Endodermal cell (in vitro differentiated cells): ENCODE data around the gene ILRUN. TPM values are rescaled to one million over a fixed set of nuclear protein-coding genes. Genes with fewer than 3 reads are reported as not detected.
"Not testable (repeated sequence)": the region's sequence is repeated elsewhere in the genome, so short reads cannot be mapped to it uniquely, and the experiment has no call there.

Source experiments
- DNase-seq: peaks from one replicate; pipeline ENCODE4 v3.0.0-alpha.2; 2017
- H3K27ac ChIP-seq: 2 replicates; pipeline ENCODE4 v1.5.1; 2013; ENCODE audit warnings: mild to moderate bottlenecking, low read depth, low read length, moderate library complexity
- H3K27me3 ChIP-seq: 2 replicates; pipeline ENCODE4 v1.6.1; 2013; ENCODE audit warnings: mild to moderate bottlenecking, low read length, moderate library complexity; ENCODE audit not compliant: insufficient read depth, control insufficient read depth, poor library complexity, severe bottlenecking
- H3K36me3 ChIP-seq: 2 replicates; pipeline ENCODE4 v1.7.0; 2013; ENCODE audit warnings: mild to moderate bottlenecking, low read length, moderate library complexity; ENCODE audit not compliant: control insufficient read depth, insufficient read depth
- H3K4me1 ChIP-seq: one replicate; pipeline ENCODE4 v1.7.0; 2013; ENCODE audit warnings: low read length; ENCODE audit not compliant: control insufficient read depth, insufficient read depth
- H3K4me3 ChIP-seq: 2 replicates; pipeline ENCODE4 v1.5.1; 2013; ENCODE audit warnings: mild to moderate bottlenecking, low read length, moderate library complexity
- H3K9ac ChIP-seq: 2 replicates; pipeline ENCODE4 v1.6.1; 2013; ENCODE audit warnings: mild to moderate bottlenecking, low read length, moderate library complexity; ENCODE audit not compliant: poor library complexity, severe bottlenecking; ENCODE audit errors: extremely low read depth
- H3K9me3 ChIP-seq: 2 replicates; pipeline ENCODE4 v1.6.1; 2013; ENCODE audit warnings: mild to moderate bottlenecking, low read length, moderate library complexity; ENCODE audit not compliant: control insufficient read depth
- H3K27ac Mint-ChIP-seq: 2 replicates; pipeline ENCODE4 v1.8.0; 2020; ENCODE audit warnings: mixed read lengths
- H3K27me3 Mint-ChIP-seq: 2 replicates; pipeline ENCODE4 v1.8.0; 2021; ENCODE audit warnings: mild to moderate bottlenecking, mixed read lengths; ENCODE audit not compliant: insufficient read depth
- H3K36me3 Mint-ChIP-seq: 2 replicates; pipeline ENCODE4 v1.8.0; 2020; ENCODE audit warnings: low read depth, mixed read lengths
- H3K4me1 Mint-ChIP-seq: 2 replicates; pipeline ENCODE4 v1.8.0; 2020; ENCODE audit warnings: mixed read lengths
- H3K4me3 Mint-ChIP-seq: 2 replicates; pipeline ENCODE4 v1.8.0; 2020; ENCODE audit warnings: mild to moderate bottlenecking, moderate library complexity, mixed read lengths
- H3K9me3 Mint-ChIP-seq: 2 replicates; pipeline ENCODE4 v1.8.0; 2020; ENCODE audit warnings: mild to moderate bottlenecking, mixed read lengths
- WGBS, 2 experiments: methylation state at CpG; one replicate each; pipeline versions ENCODE4 v1.1.5 to v1.1.7; 2013; ENCODE audit warnings: missing lambda C conversion rate in 2 of 2, mixed read lengths in 1 of 2; ENCODE audit not compliant: insufficient coverage in 1 of 2, insufficient read length in 1 of 2; 5-methylcytosine and 5-hydroxymethylcytosine counted together
- total RNA-seq, 2 donors: library from RNA; stranded (reverse); fragmentation: NEBNext Ultra II Directional in 1 of 2; extraction: Animal tissue kit (Norgen Biotek cat#: 25700) in 1 of 2; gene quantifications; 2 replicates in 1 of 2; 3 replicates in 1 of 2; pipeline ENCODE4 v1.2.1, GENCODE V29; 2021
- TF ChIP-seq, protein P1 (sequence below): fragments of 200-600 bp; sonication (generic); conservative IDR thresholded peaks from 2 replicates; pipeline ENCODE4 v1.5.0; 2021; ENCODE audit warnings: antibody characterized with exemption, mild to moderate bottlenecking

Gene ILRUN
- total RNA-seq, 2 donors from 2014 or later = 73.0 to 90.5 TPM

DNA sequence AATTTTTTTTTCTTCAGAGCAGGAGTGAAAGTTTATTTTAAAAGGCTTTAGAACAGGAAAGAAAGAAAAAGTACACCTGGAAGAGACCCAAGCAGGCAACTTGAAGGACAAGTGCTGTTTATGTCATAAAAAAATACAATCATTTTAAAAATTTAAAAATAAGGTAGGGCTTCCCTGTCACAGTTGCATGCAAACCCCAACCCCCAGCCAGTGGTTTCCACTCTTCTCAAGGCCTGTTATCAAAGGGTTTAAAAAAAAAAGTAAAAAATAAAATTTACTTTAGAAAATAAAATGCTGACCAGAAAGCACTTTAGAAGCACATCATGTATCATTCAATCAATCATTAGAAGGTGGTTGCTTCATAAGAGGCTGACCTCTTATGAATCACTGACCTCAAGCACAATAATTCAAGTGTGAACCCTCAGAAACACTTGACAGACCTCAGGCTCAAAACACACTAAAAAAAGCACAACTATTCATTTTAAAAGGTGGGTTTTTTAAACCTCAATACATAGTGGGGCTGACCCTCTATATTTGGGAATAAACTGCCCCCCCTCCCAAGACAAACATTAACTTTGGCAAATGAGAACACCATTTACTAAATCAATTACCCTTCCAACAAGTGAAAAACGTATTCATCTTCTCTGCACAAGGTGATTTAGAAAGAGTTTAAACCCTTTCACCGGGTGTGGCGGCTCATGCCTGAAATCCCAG lies 15.6 kb downstream of the ILRUN start:
- Histone ChIP-seq H3K9me3 (no peaks in the 10 kb centered on the region), H3K27ac (no peak overlapping the region), H3K4me3 (no peak overlapping the region), H3K9ac (no peak overlapping the region), H3K27me3 (no peaks in the 10 kb centered on the region), H3K36me3 (no peaks in the 10 kb centered on the region), H3K4me1 (no peaks in the 10 kb centered on the region)
- TF ChIP-seq, protein P1, sequence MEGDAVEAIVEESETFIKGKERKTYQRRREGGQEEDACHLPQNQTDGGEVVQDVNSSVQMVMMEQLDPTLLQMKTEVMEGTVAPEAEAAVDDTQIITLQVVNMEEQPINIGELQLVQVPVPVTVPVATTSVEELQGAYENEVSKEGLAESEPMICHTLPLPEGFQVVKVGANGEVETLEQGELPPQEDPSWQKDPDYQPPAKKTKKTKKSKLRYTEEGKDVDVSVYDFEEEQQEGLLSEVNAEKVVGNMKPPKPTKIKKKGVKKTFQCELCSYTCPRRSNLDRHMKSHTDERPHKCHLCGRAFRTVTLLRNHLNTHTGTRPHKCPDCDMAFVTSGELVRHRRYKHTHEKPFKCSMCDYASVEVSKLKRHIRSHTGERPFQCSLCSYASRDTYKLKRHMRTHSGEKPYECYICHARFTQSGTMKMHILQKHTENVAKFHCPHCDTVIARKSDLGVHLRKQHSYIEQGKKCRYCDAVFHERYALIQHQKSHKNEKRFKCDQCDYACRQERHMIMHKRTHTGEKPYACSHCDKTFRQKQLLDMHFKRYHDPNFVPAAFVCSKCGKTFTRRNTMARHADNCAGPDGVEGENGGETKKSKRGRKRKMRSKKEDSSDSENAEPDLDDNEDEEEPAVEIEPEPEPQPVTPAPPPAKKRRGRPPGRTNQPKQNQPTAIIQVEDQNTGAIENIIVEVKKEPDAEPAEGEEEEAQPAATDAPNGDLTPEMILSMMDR = no peak
- Mint-ChIP-seq H3K9me3 (no peaks in the 10 kb centered on the region), H3K36me3 (peaks cover 4% of the 10 kb centered on the region), H3K27me3 (no peaks in the 10 kb centered on the region), H3K4me1 (peaks cover 9% of the 10 kb centered on the region), H3K27ac (no peak overlapping the region), H3K4me3 (no peak overlapping the region)
- DNase-seq = no peak
- 91 to 92% methylated on average over 3 of the region's 3 CpGs for WGBS, 2 experiments

DNA sequence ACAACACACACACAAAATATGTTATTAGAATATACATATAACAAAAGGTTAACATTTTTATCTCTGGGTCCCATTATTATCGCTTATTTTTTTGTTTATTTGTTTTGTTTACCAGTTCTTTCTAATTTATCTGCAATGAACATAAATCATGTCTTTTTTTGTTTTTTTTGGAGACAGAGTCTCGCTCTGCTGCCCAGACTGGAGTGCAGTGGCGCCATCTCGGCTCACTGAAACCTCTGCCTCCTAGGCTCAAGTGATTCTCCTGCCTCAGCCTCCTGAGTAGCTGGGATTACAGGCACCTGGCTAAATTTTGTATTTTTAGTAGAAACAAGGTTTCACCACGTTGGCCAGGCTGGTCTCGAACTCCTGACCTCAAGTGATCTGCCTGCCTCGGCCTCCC lies 16.3 kb downstream of the ILRUN start:
- DNase-seq, H3K4me3 ChIP-seq, H3K36me3 ChIP-seq, H3K36me3 Mint-ChIP-seq, H3K27ac ChIP-seq, H3K9me3 Mint-ChIP-seq, H3K9me3 ChIP-seq, H3K4me1 ChIP-seq, H3K27me3 Mint-ChIP-seq, H3K27ac Mint-ChIP-seq, H3K4me3 Mint-ChIP-seq, H3K9ac ChIP-seq, H3K27me3 ChIP-seq: not testable (repeated sequence)
- WGBS, 2 experiments = 92 to 94% methylated on average over 6 to 7 of the region's 7 CpGs
- peaks cover 11% of the 10 kb centered on the region for H3K4me1 Mint-ChIP-seq

DNA sequence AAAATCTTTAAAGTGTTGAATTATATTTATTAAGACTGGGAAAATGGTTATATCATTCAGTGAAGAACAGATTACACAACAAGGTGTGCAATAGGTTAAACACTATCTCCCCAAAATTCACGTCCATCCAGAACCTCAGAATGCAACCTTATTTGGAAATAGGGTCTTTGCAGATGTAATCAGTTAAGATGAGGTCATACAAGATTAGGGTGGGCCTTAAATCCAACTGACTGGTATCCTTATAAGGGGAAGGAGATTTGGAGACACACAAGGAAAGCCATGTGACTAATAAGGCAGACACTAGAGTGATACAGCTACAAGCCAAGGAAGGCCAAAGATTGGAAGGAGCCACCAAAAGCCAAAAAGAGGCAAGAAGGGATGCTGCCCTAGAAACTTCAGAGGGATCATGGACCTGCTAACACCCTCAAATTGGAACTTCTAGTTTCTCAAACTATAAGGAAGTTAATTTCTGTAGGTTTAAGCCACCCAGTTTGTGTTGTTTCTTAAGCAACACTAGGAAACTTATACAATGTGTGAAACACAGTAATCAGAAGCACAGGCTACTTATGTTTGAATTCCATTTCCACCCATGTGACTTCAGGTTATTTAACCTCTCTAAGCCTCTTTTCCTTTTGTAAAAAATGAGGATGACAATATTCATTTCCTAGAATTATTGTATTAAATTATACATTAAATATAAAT lies 16.9 kb downstream of the ILRUN start:
- H3K9me3 Mint-ChIP-seq = no peaks in the 10 kb centered on the region
- TF ChIP-seq, protein P1 = no peak
- H3K4me1 Mint-ChIP-seq = peaks cover 12% of the 10 kb centered on the region
- no peaks in the 10 kb centered on the region for H3K27me3 Mint-ChIP-seq
- H3K36me3 Mint-ChIP-seq = peaks cover 4% of the 10 kb centered on the region
- Histone ChIP-seq H3K27ac (no peak overlapping the region), H3K27me3 (no peaks in the 10 kb centered on the region), H3K36me3 (no peaks in the 10 kb centered on the region), H3K9me3 (no peaks in the 10 kb centered on the region), H3K9ac (no peak overlapping the region), H3K4me1 (no peaks in the 10 kb centered on the region), H3K4me3 (no peak overlapping the region)
- 100% methylated on average over 1 of the region's 1 CpG for WGBS, 2 experiments
- no peak overlapping the region for H3K4me3 Mint-ChIP-seq
- no peak overlapping the region for H3K27ac Mint-ChIP-seq
- no peak for DNase-seq
